ACC112 (cell line): ENCODE measurements around the gene OR2T2.
"Not testable (repeated sequence)": the region's sequence is repeated elsewhere in the genome, so short reads cannot be mapped to it uniquely, and the experiment has no call there.

Source experiments
- H2AFZ ChIP-seq: fragments of 200-600 bp; sonication (generic); one replicate; pipeline ENCODE4 v1.6.0; 2017; ENCODE audit warnings: antibody characterized with exemption, low read length; ENCODE audit not compliant: unreplicated experiment
- H3K27ac ChIP-seq: fragments of 200-600 bp; sonication (generic); 2 replicates; pipeline ENCODE4 v1.5.1; 2014; ENCODE audit warnings: low read depth, mild to moderate bottlenecking, antibody characterized with exemption, low read length, moderate library complexity
- H3K27me3 ChIP-seq: fragments of 200-600 bp; sonication (generic); 2 replicates; pipeline ENCODE4 v1.6.1; 2014; ENCODE audit warnings: mild to moderate bottlenecking, antibody characterized with exemption, low read length, moderate library complexity, mixed read lengths; ENCODE audit not compliant: insufficient read depth
- H3K36me3 ChIP-seq: fragments of 200-600 bp; sonication (generic); 2 replicates; pipeline ENCODE4 v1.6.1; 2016; ENCODE audit warnings: mild to moderate bottlenecking, antibody characterized with exemption, low read length, moderate library complexity, mixed read lengths; ENCODE audit not compliant: insufficient read depth
- H3K4me1 ChIP-seq: fragments of 200-600 bp; sonication (generic); one replicate; pipeline ENCODE4 v1.6.1; 2016; ENCODE audit warnings: low read length, mixed read lengths; ENCODE audit not compliant: insufficient read depth, unreplicated experiment, control insufficient read depth
- H3K4me3 ChIP-seq: fragments of 200-600 bp; sonication (generic); 2 replicates; pipeline ENCODE4 v1.5.1; 2014; ENCODE audit warnings: mild to moderate bottlenecking, low read depth, low read length
- H3K79me2 ChIP-seq: fragments of 200-600 bp; sonication (generic); one replicate; pipeline ENCODE4 v1.6.0; 2016; ENCODE audit warnings: low read length; ENCODE audit not compliant: control insufficient read depth, unreplicated experiment, insufficient read depth

OR2T2 gene

DNA sequence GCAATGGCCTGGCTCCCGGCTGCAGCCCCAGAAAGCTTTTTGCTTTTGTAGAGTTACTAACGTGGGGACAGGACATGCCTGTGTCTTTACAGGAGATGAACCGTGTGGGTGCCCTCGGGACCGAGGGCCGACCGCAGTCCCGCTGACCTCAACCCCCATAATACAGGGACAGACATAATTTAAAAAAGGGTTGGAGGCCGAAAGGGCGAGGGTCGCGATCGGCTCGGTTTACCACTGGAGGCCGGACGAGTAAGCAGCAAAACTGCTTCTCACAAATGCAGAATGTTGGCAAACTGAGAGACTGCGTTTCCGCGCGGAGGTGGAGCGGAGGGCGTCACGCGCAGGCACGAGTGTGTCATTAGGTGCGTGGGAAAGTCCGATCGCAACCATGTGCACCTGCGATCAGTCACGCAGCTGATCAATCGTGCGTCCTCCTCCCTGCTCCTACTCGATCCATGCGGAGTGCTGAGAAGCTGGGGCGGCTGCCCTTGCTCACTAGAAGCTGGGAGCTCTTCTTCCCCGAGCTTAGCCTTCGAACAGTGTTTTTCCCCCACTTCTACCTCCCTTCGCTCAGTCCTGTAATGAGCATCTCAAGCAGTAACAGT, 11.5 kb upstream of the OR2T2 start:
- H3K4me1 ChIP-seq, H3K27me3 ChIP-seq, H3K79me2 ChIP-seq, H3K36me3 ChIP-seq, H3K27ac ChIP-seq, H3K4me3 ChIP-seq, H2AFZ ChIP-seq: not testable (repeated sequence)

DNA sequence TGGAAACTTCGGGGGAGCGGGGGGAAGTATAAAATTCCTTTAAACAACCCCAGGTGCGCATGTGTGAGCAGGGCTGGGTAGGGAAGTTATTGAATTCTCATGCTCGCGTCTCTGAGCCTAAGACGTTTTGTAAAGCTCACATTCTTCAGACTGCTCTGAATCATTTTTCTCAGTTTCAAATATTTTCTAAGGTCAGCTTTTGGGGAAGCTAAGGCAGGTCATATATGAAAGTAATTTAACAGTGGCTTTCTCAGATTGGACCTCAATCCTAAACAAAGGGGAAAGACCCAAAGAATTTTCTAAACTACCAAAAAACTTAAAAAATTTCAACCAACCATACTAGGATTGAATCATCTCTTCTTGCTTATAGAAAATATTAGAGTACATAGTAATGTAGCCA, 10.5 kb upstream of the OR2T2 start:
- H3K36me3 ChIP-seq, H3K4me1 ChIP-seq, H3K27ac ChIP-seq, H2AFZ ChIP-seq, H3K27me3 ChIP-seq, H3K4me3 ChIP-seq, H3K79me2 ChIP-seq: not testable (repeated sequence)

GRCh38 chr1:248436303-248436702, 9.1 kb upstream of the OR2T2 start:
- H3K27ac ChIP-seq, H3K36me3 ChIP-seq: not testable (repeated sequence)

DNA sequence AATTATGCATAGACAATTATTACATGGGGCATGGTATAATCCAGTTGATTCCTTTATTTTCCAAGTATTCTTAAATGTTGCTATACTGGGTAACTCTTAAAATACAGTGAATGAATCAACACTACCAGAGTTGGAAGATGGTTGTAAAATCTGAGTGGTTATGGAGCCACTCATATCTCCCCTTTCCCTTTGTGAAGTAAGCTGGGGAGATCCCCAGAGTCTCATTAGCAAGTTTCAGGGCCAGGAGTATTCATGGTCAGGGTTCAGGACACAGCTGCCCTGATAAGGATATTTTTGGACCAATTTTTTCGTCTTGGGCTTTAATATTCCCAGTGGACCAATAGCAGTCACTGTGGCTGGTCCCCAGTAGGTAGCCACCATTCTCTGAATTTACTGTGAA, 6.8 kb upstream of the OR2T2 start:
- not testable (repeated sequence) for H2AFZ ChIP-seq, H3K79me2 ChIP-seq, H3K4me1 ChIP-seq, H3K36me3 ChIP-seq, H3K4me3 ChIP-seq, H3K27me3 ChIP-seq, H3K27ac ChIP-seq

More at GRCh38 chr1:248436303-248436702, 9.1 kb upstream of the OR2T2 start:
- H3K4me3 ChIP-seq, H3K27me3 ChIP-seq, H3K4me1 ChIP-seq, H3K79me2 ChIP-seq, H2AFZ ChIP-seq: not testable (repeated sequence)

- not testable (repeated sequence) for H3K27ac ChIP-seq
These were observed 6.2 kb upstream of the OR2T2 start for GRCh38 chr1:248439283-248439682.

GRCh38 chr1:248442500-248443277, 2.7 kb upstream of the OR2T2 start:
- not testable (repeated sequence) for H3K4me3 ChIP-seq, H3K27ac ChIP-seq, H2AFZ ChIP-seq, H3K36me3 ChIP-seq, H3K27me3 ChIP-seq, H3K79me2 ChIP-seq, H3K4me1 ChIP-seq

More at GRCh38 chr1:248439283-248439682, 6.2 kb upstream of the OR2T2 start:
- not testable (repeated sequence) for H3K4me3 ChIP-seq, H3K79me2 ChIP-seq, H3K27me3 ChIP-seq, H3K36me3 ChIP-seq, H2AFZ ChIP-seq, H3K4me1 ChIP-seq

DNA sequence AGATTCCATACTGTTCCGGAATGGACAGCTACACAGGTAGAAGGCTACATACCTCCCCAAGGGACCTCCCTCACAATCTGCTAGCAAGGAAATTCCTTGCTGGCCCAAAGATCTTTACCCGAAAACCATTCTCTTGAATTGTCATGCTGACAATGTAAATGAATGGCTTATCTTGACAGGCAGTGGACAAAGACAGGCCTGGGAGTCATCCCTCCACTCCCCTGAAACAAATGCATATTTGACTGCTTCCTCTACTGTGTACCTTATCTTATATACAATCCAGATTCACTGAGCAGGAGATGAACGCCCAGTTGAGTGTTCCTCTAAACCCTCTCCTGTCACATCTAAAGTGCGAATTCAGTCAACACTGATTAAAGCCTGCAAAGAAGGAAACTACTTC, 834 bp upstream of the OR2T2 start:
- not testable (repeated sequence) for H2AFZ ChIP-seq, H3K4me3 ChIP-seq, H3K4me1 ChIP-seq, H3K36me3 ChIP-seq, H3K27me3 ChIP-seq, H3K79me2 ChIP-seq, H3K27ac ChIP-seq

GRCh38 chr1:248448409-248449074, 3.1 kb downstream of the OR2T2 start:
- not testable (repeated sequence) for H2AFZ ChIP-seq, H3K79me2 ChIP-seq, H3K4me3 ChIP-seq, H3K27me3 ChIP-seq, H3K36me3 ChIP-seq, H3K4me1 ChIP-seq, H3K27ac ChIP-seq

GRCh38 chr1:248449821-248450465, 4.5 kb downstream of the OR2T2 start:
- H3K36me3 ChIP-seq, H3K4me3 ChIP-seq, H3K27me3 ChIP-seq, H2AFZ ChIP-seq, H3K79me2 ChIP-seq, H3K4me1 ChIP-seq, H3K27ac ChIP-seq: not testable (repeated sequence)

- not testable (repeated sequence) for H2AFZ ChIP-seq, H3K4me3 ChIP-seq, H3K27me3 ChIP-seq, H3K27ac ChIP-seq, H3K79me2 ChIP-seq, H3K36me3 ChIP-seq, H3K4me1 ChIP-seq
These were observed 5.2 kb downstream of the OR2T2 start for GRCh38 chr1:248450466-248451145.
